Stimulated activated CD8-positive, alpha-beta memory T cell treated with anti-CD3 and anti-CD28 coated beads, Interleukin-7, amount 100 ng/mL, for 1 hour (primary cell): ENCODE measurements around the gene MAP1B.

Experiments used
- DNase-seq, 2 donors: peaks; one replicate each; pipeline ENCODE4 v3.0.0-alpha.2; 2020; ENCODE audit warnings: low read depth in 2 of 2

Gene MAP1B

GRCh38 chr5:72251386-72251785 is 144.1 kb downstream of the MAP1B start:
- DNase-seq, result no peak

- DNase-seq, result no peak
Measured at GRCh38 chr5:72252008-72252407, 144.7 kb downstream of the MAP1B start.

- no peak for DNase-seq
Measured at GRCh38 chr5:72252574-72253155, 145.4 kb downstream of the MAP1B start.

- no peak for DNase-seq
Measured at GRCh38 chr5:72255237-72255636, 148.0 kb downstream of the MAP1B start.

GRCh38 chr5:72255670-72256069 is 148.4 kb downstream of the MAP1B start:
- no peak for DNase-seq

GRCh38 chr5:72256536-72256935 is 149.3 kb downstream of the MAP1B start:
- no peak for DNase-seq
